HepG2 (cell line): ENCODE results near the gene MAP2K5.

ENCODE experiments used
- ARNT ChIP-seq: fragments of 450-650 bp; IDR thresholded peaks from 2 replicates; pipeline ENCODE4 v1.6.1; 2017
- ATF7 ChIP-seq, 2 experiments: fragments of 450-650 bp in 1 of 2; sonication (generic) in 1 of 2; formaldehyde crosslinking in 1 of 2; IDR thresholded peaks; 2 replicates each; pipeline versions ENCODE4 v1.4.0 to v1.6.1; 2016 to 2020; ENCODE audit warnings: antibody characterized with exemption in 1 of 2, mild to moderate bottlenecking in 1 of 2, missing genetic modification reagents in 1 of 2
- CBX2 ChIP-seq, 2 experiments: fragments of 200-600 bp in 1 of 2; sonication (generic); formaldehyde crosslinking in 1 of 2; IDR thresholded peaks; 2 replicates each; pipeline versions ENCODE4 v1.7.0 to v1.8.1; 2018 to 2022; ENCODE audit warnings: low read depth in 2 of 2, low read length in 1 of 2, mild to moderate bottlenecking in 1 of 2, missing genetic modification reagents in 1 of 2
- KDM5A ChIP-seq: fragments of 200-600 bp; sonication (generic); IDR thresholded peaks from 2 replicates; pipeline ENCODE4 v1.7.0; 2018; ENCODE audit warnings: antibody characterized with exemption, mild to moderate bottlenecking, low read length, borderline replicate concordance
- NR2C2 ChIP-seq: sonication (generic); formaldehyde crosslinking; IDR thresholded peaks from 2 replicates; pipeline ENCODE4 v1.4.0; 2020; ENCODE audit warnings: missing genetic modification reagents, mild to moderate bottlenecking, moderate library complexity, borderline replicate concordance
- RFX3 ChIP-seq: IDR thresholded peaks from 2 replicates; pipeline ENCODE4 v1.6.1; 2016; ENCODE audit warnings: missing biosample characterization, missing genetic modification reagents
- ZNF17 ChIP-seq: sonication (generic); formaldehyde crosslinking; IDR thresholded peaks from 2 replicates; pipeline ENCODE4 v1.5.0; 2020; ENCODE audit warnings: mild to moderate bottlenecking, missing genetic modification reagents
- TF ChIP-seq, protein P1 (sequence below): sonication (generic); formaldehyde crosslinking; IDR thresholded peaks from 2 replicates; pipeline ENCODE4 v1.5.0; 2020; ENCODE audit warnings: mild to moderate bottlenecking, missing genetic modification reagents, moderate library complexity
- TF ChIP-seq, protein P2 (sequence below): sonication (generic); formaldehyde crosslinking; IDR thresholded peaks from 2 replicates; pipeline ENCODE4 v1.4.0; 2020; ENCODE audit warnings: mild to moderate bottlenecking, missing genetic modification reagents
- TF ChIP-seq, protein P3 (sequence below): conservative IDR thresholded peaks from 2 replicates; pipeline ENCODE4 v1.6.1; 2018; ENCODE audit warnings: missing genetic modification reagents

DNA sequence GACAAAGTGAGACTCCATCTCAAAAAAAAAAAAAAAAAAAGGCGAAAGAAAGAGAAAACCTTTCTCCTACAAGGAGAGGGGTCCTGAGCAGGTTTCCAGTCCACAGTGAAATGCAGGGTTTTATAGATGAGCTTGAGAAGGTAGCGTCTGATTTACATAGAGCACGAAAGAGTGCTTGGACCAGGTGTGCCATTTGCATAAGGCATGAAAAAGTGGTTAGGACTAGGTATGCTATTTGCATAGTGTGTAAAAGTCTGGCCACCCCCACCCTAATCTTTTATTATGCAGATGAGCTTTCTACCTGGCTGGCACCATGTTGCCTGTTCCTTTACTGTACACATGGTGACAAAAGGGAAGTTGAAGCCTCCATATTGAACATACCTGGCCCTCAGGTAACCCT is 311.0 kb downstream of the MAP2K5 start:
- TF ChIP-seq, protein P1, sequence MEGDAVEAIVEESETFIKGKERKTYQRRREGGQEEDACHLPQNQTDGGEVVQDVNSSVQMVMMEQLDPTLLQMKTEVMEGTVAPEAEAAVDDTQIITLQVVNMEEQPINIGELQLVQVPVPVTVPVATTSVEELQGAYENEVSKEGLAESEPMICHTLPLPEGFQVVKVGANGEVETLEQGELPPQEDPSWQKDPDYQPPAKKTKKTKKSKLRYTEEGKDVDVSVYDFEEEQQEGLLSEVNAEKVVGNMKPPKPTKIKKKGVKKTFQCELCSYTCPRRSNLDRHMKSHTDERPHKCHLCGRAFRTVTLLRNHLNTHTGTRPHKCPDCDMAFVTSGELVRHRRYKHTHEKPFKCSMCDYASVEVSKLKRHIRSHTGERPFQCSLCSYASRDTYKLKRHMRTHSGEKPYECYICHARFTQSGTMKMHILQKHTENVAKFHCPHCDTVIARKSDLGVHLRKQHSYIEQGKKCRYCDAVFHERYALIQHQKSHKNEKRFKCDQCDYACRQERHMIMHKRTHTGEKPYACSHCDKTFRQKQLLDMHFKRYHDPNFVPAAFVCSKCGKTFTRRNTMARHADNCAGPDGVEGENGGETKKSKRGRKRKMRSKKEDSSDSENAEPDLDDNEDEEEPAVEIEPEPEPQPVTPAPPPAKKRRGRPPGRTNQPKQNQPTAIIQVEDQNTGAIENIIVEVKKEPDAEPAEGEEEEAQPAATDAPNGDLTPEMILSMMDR (CRISPR knock-in tag), result no peak
- no peak for TF ChIP-seq ARNT
- TF ChIP-seq ZNF17 (CRISPR knock-in tag), result no peak
- TF ChIP-seq, protein P2, sequence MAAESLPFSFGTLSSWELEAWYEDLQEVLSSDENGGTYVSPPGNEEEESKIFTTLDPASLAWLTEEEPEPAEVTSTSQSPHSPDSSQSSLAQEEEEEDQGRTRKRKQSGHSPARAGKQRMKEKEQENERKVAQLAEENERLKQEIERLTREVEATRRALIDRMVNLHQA (CRISPR knock-in tag), result no peak
- TF ChIP-seq KDM5A, result no peak
- TF ChIP-seq NR2C2 (CRISPR knock-in tag), result no peak
- TF ChIP-seq, protein P3, sequence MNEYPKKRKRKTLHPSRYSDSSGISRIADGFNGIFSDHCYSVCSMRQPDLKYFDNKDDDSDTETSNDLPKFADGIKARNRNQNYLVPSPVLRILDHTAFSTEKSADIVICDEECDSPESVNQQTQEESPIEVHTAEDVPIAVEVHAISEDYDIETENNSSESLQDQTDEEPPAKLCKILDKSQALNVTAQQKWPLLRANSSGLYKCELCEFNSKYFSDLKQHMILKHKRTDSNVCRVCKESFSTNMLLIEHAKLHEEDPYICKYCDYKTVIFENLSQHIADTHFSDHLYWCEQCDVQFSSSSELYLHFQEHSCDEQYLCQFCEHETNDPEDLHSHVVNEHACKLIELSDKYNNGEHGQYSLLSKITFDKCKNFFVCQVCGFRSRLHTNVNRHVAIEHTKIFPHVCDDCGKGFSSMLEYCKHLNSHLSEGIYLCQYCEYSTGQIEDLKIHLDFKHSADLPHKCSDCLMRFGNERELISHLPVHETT (CRISPR knock-in tag), result no peak
- no peak for TF ChIP-seq CBX2 (IDR thresholded peaks at IDR 0.05; ENCODE audit: low read depth, low read length)
- no peak for TF ChIP-seq CBX2 (CRISPR knock-in tag; IDR thresholded peaks at IDR 0.05; ENCODE audit: low read depth)
- TF ChIP-seq ATF7 (IDR thresholded peaks at IDR 0.05), result no peak
- TF ChIP-seq ATF7 (CRISPR knock-in tag; IDR thresholded peaks at IDR 0.05), result no peak
- TF ChIP-seq RFX3 (CRISPR knock-in tag), result no peak
